ENCODE measurements around the gene NR1H4.

The NR1H4 gene

GRCh38 chr12:100565987-100566545 is 92.4 kb downstream of the NR1H4 start:
- Histone ChIP-seq H3K36me3 (ENCODE audit: control insufficient read depth in 1 of 2, insufficient read depth in 2 of 2, low read depth in 1 of 2, low read length in 2 of 2) (no peaks in the 10 kb centered on the region), H3K4me2 (ENCODE audit: low read length, poor library complexity, severe bottlenecking) (no peak overlapping the region), H4K8ac (ENCODE audit: low read length) (no peak overlapping the region), H3K9me3 (ENCODE audit: control insufficient read depth, low read length) (no peaks in the 10 kb centered on the region), H3K9ac (ENCODE audit: low read length) (no peak overlapping the region), H2BK120ac (ENCODE audit: low read depth, low read length) (no peak overlapping the region), H2AFZ (ENCODE audit: low read depth, low read length) (no peak overlapping the region), H3K4me1 (ENCODE audit: control insufficient read depth, insufficient read depth, low read depth, low read length) (no peaks in the 10 kb centered on the region), H2AK5ac (ENCODE audit: low read length, severe bottlenecking) (no peak overlapping the region), H2BK15ac (ENCODE audit: low read depth, poor library complexity, severe bottlenecking) (no peak overlapping the region), H3K18ac (ENCODE audit: low read depth in 1 of 2, low read length in 2 of 2) (no peak overlapping the region), H3K4ac (ENCODE audit: low read depth in 1 of 2, low read length in 2 of 2) (no peak overlapping the region), H3K79me1 (replicated peaks; ENCODE audit: low read length, poor library complexity, severe bottlenecking) (no peaks in the 10 kb centered on the region), H3K14ac (ENCODE audit: low read length in 2 of 2) (no peak overlapping the region), H3K23ac (ENCODE audit: low read length in 2 of 2) (no peak overlapping the region), H2BK5ac (ENCODE audit: low read depth, low read length, poor library complexity, severe bottlenecking) (no peak overlapping the region), H4K91ac (ENCODE audit: low read length) (no peak overlapping the region), H3K27me3 (ENCODE audit: control insufficient read depth in 1 of 2, insufficient read depth in 1 of 2, low read length in 2 of 2) (peaks cover 0 to 24% of the 10 kb centered on the region in 2 experiments), H2BK12ac (ENCODE audit: low read length in 2 of 2) (no peak overlapping the region), H3K4me3 (ENCODE audit: insufficient read depth in 1 of 2, low read depth in 1 of 2, low read length in 2 of 2) (no peak overlapping the region), H3K27ac (ENCODE audit: low read length, poor library complexity, severe bottlenecking) (no peak overlapping the region)
- WGBS = 15% methylated on average over 1 of the region's 3 CpGs
- no peak for DNase-seq

GRCh38 chr12:100566887-100567637 is 93.4 kb downstream of the NR1H4 start:
- H3K79me1 ChIP-seq (replicated peaks; ENCODE audit: low read length, poor library complexity, severe bottlenecking) = no peaks in the 10 kb centered on the region
- no peak overlapping the region for H3K27ac ChIP-seq (ENCODE audit: low read length, poor library complexity, severe bottlenecking)
- peaks cover 0 to 24% of the 10 kb centered on the region in 2 experiments for H3K27me3 ChIP-seq (ENCODE audit: control insufficient read depth in 1 of 2, insufficient read depth in 1 of 2, low read length in 2 of 2)
- no peaks in the 10 kb centered on the region for H3K9me3 ChIP-seq (ENCODE audit: control insufficient read depth, low read length)
- no peak overlapping the region for H3K4me3 ChIP-seq (ENCODE audit: insufficient read depth in 1 of 2, low read depth in 1 of 2, low read length in 2 of 2)
- H4K8ac ChIP-seq (ENCODE audit: low read length) = no peak overlapping the region
- no peak overlapping the region for H3K9ac ChIP-seq (ENCODE audit: low read length)
- no peak overlapping the region for H3K23ac ChIP-seq (ENCODE audit: low read length in 2 of 2)
- WGBS = 81% methylated on average over 2 of the region's 3 CpGs
- H3K4ac ChIP-seq (ENCODE audit: low read depth in 1 of 2, low read length in 2 of 2) = no peak overlapping the region
- no peaks in the 10 kb centered on the region for H3K36me3 ChIP-seq (ENCODE audit: control insufficient read depth in 1 of 2, insufficient read depth in 2 of 2, low read depth in 1 of 2, low read length in 2 of 2)
- H4K91ac ChIP-seq (ENCODE audit: low read length) = no peak overlapping the region
- no peaks in the 10 kb centered on the region for H3K4me1 ChIP-seq (ENCODE audit: control insufficient read depth, insufficient read depth, low read depth, low read length)
- H3K4me2 ChIP-seq (ENCODE audit: low read length, poor library complexity, severe bottlenecking) = no peak overlapping the region
- H2BK120ac ChIP-seq (ENCODE audit: low read depth, low read length) = no peak overlapping the region
- no peak overlapping the region for H3K18ac ChIP-seq (ENCODE audit: low read depth in 1 of 2, low read length in 2 of 2)
- no peak overlapping the region for H2BK15ac ChIP-seq (ENCODE audit: low read depth, poor library complexity, severe bottlenecking)
- no peak overlapping the region for H2BK5ac ChIP-seq (ENCODE audit: low read depth, low read length, poor library complexity, severe bottlenecking)
- H3K14ac ChIP-seq (ENCODE audit: low read length in 2 of 2) = no peak overlapping the region
- no peak overlapping the region for H2BK12ac ChIP-seq (ENCODE audit: low read length in 2 of 2)
- H2AK5ac ChIP-seq (ENCODE audit: low read length, severe bottlenecking) = no peak overlapping the region
- no peak for DNase-seq
- H2AFZ ChIP-seq (ENCODE audit: low read depth, low read length) = no peak overlapping the region

GRCh38 chr12:100567945-100568344 is 94.3 kb downstream of the NR1H4 start:
- peaks cover 0 to 24% of the 10 kb centered on the region in 2 experiments for H3K27me3 ChIP-seq (ENCODE audit: control insufficient read depth in 1 of 2, insufficient read depth in 1 of 2, low read length in 2 of 2)
- no peaks in the 10 kb centered on the region for H3K36me3 ChIP-seq (ENCODE audit: control insufficient read depth in 1 of 2, insufficient read depth in 2 of 2, low read depth in 1 of 2, low read length in 2 of 2)
- H3K4me1 ChIP-seq (ENCODE audit: control insufficient read depth, insufficient read depth, low read depth, low read length) = no peaks in the 10 kb centered on the region
- no peaks in the 10 kb centered on the region for H3K79me1 ChIP-seq (replicated peaks; ENCODE audit: low read length, poor library complexity, severe bottlenecking)
- no peak for DNase-seq
- no peak overlapping the region for H2BK5ac ChIP-seq (ENCODE audit: low read depth, low read length, poor library complexity, severe bottlenecking)
- no peak overlapping the region for H3K4me3 ChIP-seq (ENCODE audit: insufficient read depth in 1 of 2, low read depth in 1 of 2, low read length in 2 of 2)
- H2BK12ac ChIP-seq (ENCODE audit: low read length in 2 of 2) = no peak overlapping the region
- H3K9ac ChIP-seq (ENCODE audit: low read length) = no peak overlapping the region
- H4K91ac ChIP-seq (ENCODE audit: low read length) = no peak overlapping the region
- no peak overlapping the region for H4K8ac ChIP-seq (ENCODE audit: low read length)
- no peak overlapping the region for H2AFZ ChIP-seq (ENCODE audit: low read depth, low read length)
- no peaks in the 10 kb centered on the region for H3K9me3 ChIP-seq (ENCODE audit: control insufficient read depth, low read length)
- no peak overlapping the region for H3K14ac ChIP-seq (ENCODE audit: low read length in 2 of 2)
- H2BK120ac ChIP-seq (ENCODE audit: low read depth, low read length) = no peak overlapping the region
- H2AK5ac ChIP-seq (ENCODE audit: low read length, severe bottlenecking) = no peak overlapping the region
- H3K4me2 ChIP-seq (ENCODE audit: low read length, poor library complexity, severe bottlenecking) = peak overlapping the region; percentile 22
- H2BK15ac ChIP-seq (ENCODE audit: low read depth, poor library complexity, severe bottlenecking) = no peak overlapping the region
- no peak overlapping the region for H3K18ac ChIP-seq (ENCODE audit: low read depth in 1 of 2, low read length in 2 of 2)
- H3K23ac ChIP-seq (ENCODE audit: low read length in 2 of 2) = peak overlapping the region in 1 of 2 experiments; percentile 71
- H3K27ac ChIP-seq (ENCODE audit: low read length, poor library complexity, severe bottlenecking) = no peak overlapping the region
- no peak overlapping the region for H3K4ac ChIP-seq (ENCODE audit: low read depth in 1 of 2, low read length in 2 of 2)

- no peaks in the 10 kb centered on the region for H3K36me3 ChIP-seq (ENCODE audit: control insufficient read depth in 1 of 2, insufficient read depth in 2 of 2, low read depth in 1 of 2, low read length in 2 of 2)
- DNase-seq = no peak
- H3K9ac ChIP-seq (ENCODE audit: low read length) = no peak overlapping the region
- H2AK5ac ChIP-seq (ENCODE audit: low read length, severe bottlenecking) = no peak overlapping the region
- H3K14ac ChIP-seq (ENCODE audit: low read length in 2 of 2) = no peak overlapping the region
- H2BK5ac ChIP-seq (ENCODE audit: low read depth, low read length, poor library complexity, severe bottlenecking) = no peak overlapping the region
- H3K23ac ChIP-seq (ENCODE audit: low read length in 2 of 2) = no peak overlapping the region
- H3K79me1 ChIP-seq (replicated peaks; ENCODE audit: low read length, poor library complexity, severe bottlenecking) = peaks cover 5% of the 10 kb centered on the region
- no peak overlapping the region for H3K4me2 ChIP-seq (ENCODE audit: low read length, poor library complexity, severe bottlenecking)
- H4K8ac ChIP-seq (ENCODE audit: low read length) = no peak overlapping the region
- H3K27me3 ChIP-seq (ENCODE audit: control insufficient read depth in 1 of 2, insufficient read depth in 1 of 2, low read length in 2 of 2) = peaks cover 0 to 12% of the 10 kb centered on the region in 2 experiments
- H2BK12ac ChIP-seq (ENCODE audit: low read length in 2 of 2) = no peak overlapping the region
- H3K4me3 ChIP-seq (ENCODE audit: insufficient read depth in 1 of 2, low read depth in 1 of 2, low read length in 2 of 2) = no peak overlapping the region
- WGBS = 90% methylated on average over 2 of the region's 3 CpGs
- H2AFZ ChIP-seq (ENCODE audit: low read depth, low read length) = no peak overlapping the region
- no peak overlapping the region for H3K4ac ChIP-seq (ENCODE audit: low read depth in 1 of 2, low read length in 2 of 2)
- H3K9me3 ChIP-seq (ENCODE audit: control insufficient read depth, low read length) = no peaks in the 10 kb centered on the region
- H4K91ac ChIP-seq (ENCODE audit: low read length) = no peak overlapping the region
- H3K4me1 ChIP-seq (ENCODE audit: control insufficient read depth, insufficient read depth, low read depth, low read length) = peaks cover 2% of the 10 kb centered on the region
- no peak overlapping the region for H3K18ac ChIP-seq (ENCODE audit: low read depth in 1 of 2, low read length in 2 of 2)
- H2BK120ac ChIP-seq (ENCODE audit: low read depth, low read length) = no peak overlapping the region
- no peak overlapping the region for H2BK15ac ChIP-seq (ENCODE audit: low read depth, poor library complexity, severe bottlenecking)
- no peak overlapping the region for H3K27ac ChIP-seq (ENCODE audit: low read length, poor library complexity, severe bottlenecking)
These were observed 98.5 kb downstream of the NR1H4 start for GRCh38 chr12:100572184-100572583.

Measured in mesenchymal stem cell (in vitro differentiated cells and primary cell).